HEK293T (cell line): Measurements from ENCODE around the gene TBKBP1.

Experiments
- CTBP1 ChIP-seq: fragments of 450-650 bp; IDR thresholded peaks from 2 replicates; pipeline ENCODE4 v1.6.1; 2016; ENCODE audit warnings: borderline replicate concordance
- FOXA1 ChIP-seq: fragments of 450-650 bp; IDR thresholded peaks from 2 replicates; pipeline ENCODE4 v1.6.1; 2016; ENCODE audit warnings: mild to moderate bottlenecking
- FOXM1 ChIP-seq: fragments of 450-650 bp; IDR thresholded peaks from 2 replicates; pipeline ENCODE4 v1.6.1; 2017; ENCODE audit warnings: mild to moderate bottlenecking, borderline replicate concordance
- SUZ12 ChIP-seq: fragments of 450-650 bp; IDR thresholded peaks from 2 replicates; pipeline ENCODE4 v1.6.1; 2016; ENCODE audit warnings: mild to moderate bottlenecking
- TARDBP ChIP-seq: fragments of 450-650 bp; IDR thresholded peaks from 2 replicates; pipeline ENCODE4 v1.6.1; 2016

DNA sequence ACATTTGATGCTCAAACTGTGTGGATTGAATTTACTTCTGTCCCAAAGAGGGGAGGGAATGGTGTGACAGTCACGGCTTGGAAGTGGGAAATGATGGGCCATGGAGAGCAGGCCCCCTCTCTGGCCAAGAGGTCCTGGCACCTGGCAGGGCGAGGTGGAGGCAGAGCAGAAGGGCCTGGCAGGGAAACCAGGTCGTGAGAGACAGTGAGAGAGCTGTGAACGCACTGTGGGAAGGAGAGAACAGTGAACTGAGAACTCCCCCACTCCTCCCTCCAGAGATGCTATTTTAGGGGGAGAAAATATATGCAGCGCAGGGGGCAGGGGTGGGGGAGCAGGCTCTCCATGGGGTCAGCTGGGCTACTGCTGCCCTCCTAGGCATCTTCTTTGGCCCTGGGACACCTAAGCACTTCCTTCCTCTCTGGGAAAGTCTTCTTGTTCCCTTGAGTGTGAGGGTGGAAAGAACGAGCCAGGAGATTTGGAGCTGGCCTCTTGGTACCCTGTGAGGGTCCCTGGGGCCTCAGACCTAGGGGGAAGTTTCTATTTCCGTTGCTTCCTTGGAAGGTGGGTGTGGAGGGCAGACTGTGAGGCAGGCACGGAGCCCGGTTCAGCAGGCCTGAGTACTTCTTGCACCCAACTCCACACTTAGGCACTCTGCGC is 21.8 kb downstream of the TBKBP1 start:
- TF ChIP-seq CTBP1 (no peak), FOXM1 (no peak), SUZ12 (no peak), FOXA1 (no peak), TARDBP (no peak)
